HG03060 (cell line): ENCODE results near the gene KRT6B.
"Not testable (repeated sequence)": the region's sequence is repeated elsewhere in the genome, so short reads cannot be mapped to it uniquely, and the experiment has no call there.

ENCODE experiments used
- ATAC-seq: cut with Tn5 transposase; IDR thresholded peaks from one replicate; pipeline ENCODE4 v1.9.1; 2021; ENCODE audit warnings: low read depth, moderate number of reproducible peaks; ENCODE audit not compliant: unreplicated experiment

The KRT6B gene

GRCh38 chr12:52473768-52474167 is 21.8 kb upstream of the KRT6B start, which contains the start of gene KRT6C:
KRT6C (minus strand) TSS chr12:52473805; CDS start chr12:52473737, 68 bp downstream.
- ATAC-seq, result no peak

- no peak for ATAC-seq
Observed at GRCh38 chr12:52469853-52470252, 17.9 kb upstream of the KRT6B start.

GRCh38 chr12:52464897-52465296 is 13.0 kb upstream of the KRT6B start:
- no peak for ATAC-seq

- ATAC-seq, result no peak
Observed at GRCh38 chr12:52461693-52462092, 9.7 kb upstream of the KRT6B start.

GRCh38 chr12:52458861-52459260 is 6.9 kb upstream of the KRT6B start:
- ATAC-seq, result no peak

GRCh38 chr12:52455821-52456220 is 3.9 kb upstream of the KRT6B start:
- ATAC-seq, result no peak

- ATAC-seq, result no peak
Observed at GRCh38 chr12:52454411-52455201, 2.7 kb upstream of the KRT6B start.

GRCh38 chr12:52448228-52448627 is 3.7 kb downstream of the KRT6B start:
- ATAC-seq, result no peak

GRCh38 chr12:52447196-52447595 is 4.8 kb downstream of the KRT6B start:
- not testable (repeated sequence) for ATAC-seq

GRCh38 chr12:52446367-52447045 is 5.4 kb downstream of the KRT6B start:
- no peak for ATAC-seq

- ATAC-seq, result no peak
Observed at GRCh38 chr12:52445876-52446275, 6.1 kb downstream of the KRT6B start.

- no peak for ATAC-seq
Observed at GRCh38 chr12:52444647-52445595, 7.0 kb downstream of the KRT6B start.

- no peak for ATAC-seq
Observed at GRCh38 chr12:52443966-52444365, 8.0 kb downstream of the KRT6B start.

GRCh38 chr12:52442600-52443061 is 9.3 kb downstream of the KRT6B start:
- no peak for ATAC-seq

GRCh38 chr12:52441320-52441911 is 10.5 kb downstream of the KRT6B start:
- ATAC-seq, result no peak

- no peak for ATAC-seq
Observed at GRCh38 chr12:52440821-52441319, 11.1 kb downstream of the KRT6B start.

GRCh38 chr12:52439845-52440244 is 12.1 kb downstream of the KRT6B start:
- ATAC-seq, result no peak

- no peak for ATAC-seq
Observed at GRCh38 chr12:52439420-52439819, 12.5 kb downstream of the KRT6B start.

- no peak for ATAC-seq
Observed at GRCh38 chr12:52438305-52439301, 13.3 kb downstream of the KRT6B start.
